Erythroblast (primary cell): ENCODE measurements around the gene ENG.
A peak's percentile ranks its signal among the peaks of the same experiment; 100 is the strongest.

Experiments
- DNase-seq, 2 experiments: peaks; one replicate each; lab custom pipeline; 2025; lab: John Stamatoyannopoulos, UW
- GATA1 ChIP-seq: IDR thresholded peaks from 2 replicates; pipeline ENCODE4 v1.6.1; 2011; ENCODE audit warnings: low read depth, mild to moderate bottlenecking, control low read depth, low read length, moderate library complexity
- POLR2A ChIP-seq: IDR thresholded peaks from 2 replicates; pipeline ENCODE4 v1.6.1; 2011; ENCODE audit warnings: mild to moderate bottlenecking, low read length

Gene ENG

GRCh38 chr9:127814619-127815511, 39.6 kb downstream of the ENG start:
- no peak for TF ChIP-seq GATA1
- TF ChIP-seq POLR2A, result no peak
- DNase-seq, result no peak

- no peak for DNase-seq
- no peak for TF ChIP-seq POLR2A
- TF ChIP-seq GATA1, result no peak
Observed at GRCh38 chr9:127813686-127814226, 40.7 kb downstream of the ENG start.

- TF ChIP-seq POLR2A, result no peak
- no peak for TF ChIP-seq GATA1
- no peak for DNase-seq
Observed at GRCh38 chr9:127812936-127813675, 41.4 kb downstream of the ENG start.

GRCh38 chr9:127812011-127812410, 42.4 kb downstream of the ENG start:
- peak in 1 of 2 experiments; percentile 17 for DNase-seq
- TF ChIP-seq GATA1, result no peak
- no peak for TF ChIP-seq POLR2A

- no peak for DNase-seq
- TF ChIP-seq GATA1 (no peak), POLR2A (no peak)
Observed at GRCh38 chr9:127810378-127811187, 43.9 kb downstream of the ENG start.

- DNase-seq, result peak; percentile 56 to 68
- no peak for TF ChIP-seq GATA1
- TF ChIP-seq POLR2A, result no peak
Observed at GRCh38 chr9:127809540-127810377, 44.7 kb downstream of the ENG start.

GRCh38 chr9:127809002-127809539, 45.4 kb downstream of the ENG start:
- peak; percentile 43 to 54 for DNase-seq
- TF ChIP-seq GATA1 (no peak), POLR2A (no peak)

- DNase-seq, result no peak
- TF ChIP-seq GATA1 (no peak), POLR2A (no peak)
Observed at GRCh38 chr9:127808347-127809001, 46.0 kb downstream of the ENG start.

- TF ChIP-seq POLR2A, result no peak
- TF ChIP-seq GATA1, result no peak
Observed at GRCh38 chr9:127806871-127807270, 47.6 kb downstream of the ENG start.

GRCh38 chr9:127805620-127806019, 48.8 kb downstream of the ENG start:
- DNase-seq, result peak; percentile 60 to 64
- TF ChIP-seq POLR2A (no peak), GATA1 (no peak)

More at GRCh38 chr9:127806871-127807270, 47.6 kb downstream of the ENG start:
- DNase-seq, result no peak

- TF ChIP-seq POLR2A, result peak; percentile 27
- no peak for TF ChIP-seq GATA1
- DNase-seq, result no peak
Observed at GRCh38 chr9:127803507-127804352, 50.7 kb downstream of the ENG start.
